K562 (cell line): ENCODE data around the gene CTDNEP1. TPM values are rescaled to one million over a fixed set of nuclear protein-coding genes. Genes with fewer than 3 reads are reported as not detected.

Source experiments
- ATAC-seq: fragments of 200-7000 bp; cut with Tn5 transposase; 3 replicates; pipeline ENCODE4 v1.9.1; 2020; ENCODE audit warnings: moderate library complexity
- BruUV-seq: library from RNA; stranded (reverse); fragments of 400-500 nt; replicated peaks from 2 replicates; lab custom pipeline; 2021; lab: Mats Ljungman, UMichigan
- CTCF ChIA-PET: fragments of 300-600 bp; formaldehyde crosslinking; extraction: SDS; loops from one replicate; lab custom pipeline; 2021; ENCODE audit warnings: low intra/inter-chr PET ratio; lab: Yijun Ruan, JAX
- POLR2A ChIA-PET: fragments of 300-600, 350-650 bp; sonication (Branson Sonifier 250); formaldehyde crosslinking; extraction: SDS; loops from one replicate; lab custom pipeline; 2021; ENCODE audit warnings: antibody characterized with exemption, inconsistent platforms; lab: Yijun Ruan, JAX
- DNase-seq, 4 experiments: peaks; one replicate each; pipeline versions ENCODE4 v3.0.0 to v3.0.0-alpha.2; 2011 to 2018; ENCODE audit warnings: low spot score in 3 of 4, mixed read lengths in 3 of 4; ENCODE audit errors: extremely low read depth in 1 of 4
- FAIRE-seq: peaks from 2 replicates; lab custom pipeline; 2011; peaks lifted over from hg19 to GRCh38; lab: Jason Lieb, UNC
- H2AFZ ChIP-seq: 2 replicates; pipeline ENCODE4 v1.6.0; 2011; ENCODE audit warnings: low read depth, low read length, control low read depth, inconsistent platforms
- H3K27ac ChIP-seq: fragments of 200-600 bp; 3 replicates; pipeline ENCODE4 v1.8.0; 2011; ENCODE audit warnings: low read depth, mild to moderate bottlenecking, control low read depth, inconsistent platforms, low read length, moderate library complexity, mixed read lengths; ENCODE audit errors: extremely low read depth
- H3K27me3 ChIP-seq, 2 experiments: fragments of 300-600 bp in 1 of 2; 2 replicates in 1 of 2; 3 replicates in 1 of 2; pipeline versions ENCODE4 v1.6.0 to v1.8.0; 2011; ENCODE audit warnings: inconsistent platforms in 2 of 2, low read length in 2 of 2, mild to moderate bottlenecking in 1 of 2, mixed read lengths in 1 of 2, moderate library complexity in 1 of 2; ENCODE audit not compliant: control insufficient read depth in 2 of 2, insufficient read depth in 2 of 2
- H3K36me3 ChIP-seq: fragments of 300-600 bp; 3 replicates; pipeline ENCODE4 v1.8.0; 2011; ENCODE audit warnings: mild to moderate bottlenecking, low read length, inconsistent platforms; ENCODE audit not compliant: control insufficient read depth, insufficient read depth
- H3K4me1 ChIP-seq, 2 experiments: fragments of 200-600 bp in 1 of 2; replicated peaks in 1 of 2; 2 replicates in 1 of 2; 3 replicates in 1 of 2; pipeline versions ENCODE4 v1.5.1 to v1.8.0; 2011; ENCODE audit warnings: inconsistent platforms in 2 of 2, low read length in 2 of 2, mild to moderate bottlenecking in 1 of 2, mixed read lengths in 1 of 2, moderate library complexity in 1 of 2; ENCODE audit not compliant: control insufficient read depth in 2 of 2, insufficient read depth in 2 of 2
- H3K4me2 ChIP-seq: 2 replicates; pipeline ENCODE4 v1.6.1; 2011; ENCODE audit warnings: low read length, control low read depth, inconsistent platforms, mixed read lengths; ENCODE audit not compliant: insufficient read depth
- H3K4me3 ChIP-seq: fragments of 200-600 bp; sonication (generic), shearing (Covaris generic); 2 replicates; pipeline ENCODE4 v1.5.1; 2016; ENCODE audit warnings: control low read depth, inconsistent platforms
- H3K79me2 ChIP-seq: fragments of 200-600 bp; 3 replicates; pipeline ENCODE4 v1.8.0; 2011; ENCODE audit warnings: low read length, inconsistent platforms; ENCODE audit not compliant: control insufficient read depth, insufficient read depth
- H3K9ac ChIP-seq, 2 experiments: 2 replicates each; pipeline versions ENCODE4 v1.6.0 to v1.6.1; 2011; ENCODE audit warnings: low read depth in 2 of 2, low read length in 2 of 2, control low read depth in 1 of 2, inconsistent platforms in 1 of 2, mild to moderate bottlenecking in 1 of 2, mixed read lengths in 1 of 2; ENCODE audit not compliant: insufficient read depth in 1 of 2
- H3K9me1 ChIP-seq: one replicate; pipeline ENCODE4 v1.6.0; 2011; ENCODE audit warnings: inconsistent platforms, mild to moderate bottlenecking, low read length, moderate library complexity; ENCODE audit not compliant: control insufficient read depth, insufficient read depth
- H3K9me3 ChIP-seq: replicated peaks from 2 replicates; pipeline ENCODE4 v1.5.1; 2011; ENCODE audit warnings: low read depth, low read length, inconsistent platforms; ENCODE audit not compliant: control insufficient read depth, insufficient read depth
- H4K20me1 ChIP-seq: replicated peaks from 2 replicates; pipeline ENCODE4 v1.6.1; 2011; ENCODE audit warnings: low read length, inconsistent platforms, mixed read lengths; ENCODE audit not compliant: control insufficient read depth, insufficient read depth
- CAMTA2 ChIP-seq: fragments of 250-450 bp; sonication (Bioruptor Pico); conservative IDR thresholded peaks from 2 replicates; pipeline ENCODE4 v1.5.1; 2022
- CREBBP ChIP-seq: IDR thresholded peaks from one replicate; pipeline ENCODE4 v1.6.1; 2012; ENCODE audit warnings: low read depth, mild to moderate bottlenecking, control low read depth, inconsistent platforms, low read length
- ELF4 ChIP-seq: fragments of 450-650 bp; formaldehyde crosslinking; IDR thresholded peaks from 2 replicates; pipeline ENCODE4 v1.4.0; 2022; ENCODE audit warnings: missing genetic modification characterization
- FOSL1 ChIP-seq: fragments of 200-800 bp; sonication (Bioruptor generic); conservative IDR thresholded peaks from 2 replicates; pipeline ENCODE4 v1.6.1; 2016; ENCODE audit warnings: missing genetic modification characterization, missing compliant biosample characterization
- GABPA ChIP-seq: fragments of 200-800 bp; sonication (Bioruptor generic); conservative IDR thresholded peaks from 2 replicates; pipeline ENCODE4 v1.6.1; 2016; ENCODE audit warnings: low read depth, missing genetic modification characterization, missing compliant biosample characterization
- GTF2B ChIP-seq: IDR thresholded peaks from 2 replicates; pipeline ENCODE4 v1.6.1; 2011; ENCODE audit not compliant: insufficient read length; ENCODE audit errors: extremely low read depth
- HMG20A ChIP-seq: fragments of 450-650 bp; formaldehyde crosslinking; conservative IDR thresholded peaks from 2 replicates; pipeline ENCODE4 v1.4.0; 2020; ENCODE audit warnings: mild to moderate bottlenecking, mixed read lengths
- MCM7 ChIP-seq, 2 experiments: fragments of 450-650 bp; IDR thresholded peaks; 2 replicates each; pipeline ENCODE4 v1.6.1; 2016 to 2018
- MIER1 ChIP-seq: fragments of 450-650 bp; IDR thresholded peaks from 2 replicates; pipeline ENCODE4 v1.6.1; 2016; ENCODE audit warnings: antibody characterized with exemption, mild to moderate bottlenecking, low read depth
- NBN ChIP-seq: fragments of 450-650 bp; IDR thresholded peaks from 2 replicates; pipeline ENCODE4 v1.6.1; 2016; ENCODE audit warnings: low read depth, mild to moderate bottlenecking
- NR2C2 ChIP-seq, 2 experiments: fragments of 200-800 bp in 1 of 2; sonication (Bioruptor generic) in 1 of 2; sonication (generic) in 1 of 2; formaldehyde crosslinking in 1 of 2; IDR thresholded peaks; 2 replicates each; pipeline versions ENCODE4 v1.6.1 to v1.8.0; 2016 to 2022; ENCODE audit warnings: mild to moderate bottlenecking in 1 of 2, missing compliant biosample characterization in 1 of 2, missing genetic modification characterization in 1 of 2, missing genetic modification reagents in 1 of 2
- SMARCA4 ChIP-seq: fragments of 450-650 bp; IDR thresholded peaks from 2 replicates; pipeline ENCODE4 v1.6.1; 2016
- ZNF224 ChIP-seq: sonication (generic); formaldehyde crosslinking; IDR thresholded peaks from 2 replicates; pipeline ENCODE4 v1.8.0; 2022; ENCODE audit warnings: mild to moderate bottlenecking, missing genetic modification reagents
- ZNF263 ChIP-seq: sonication (generic); formaldehyde crosslinking; IDR thresholded peaks from 2 replicates; pipeline ENCODE4 v1.8.0; 2022; ENCODE audit warnings: mild to moderate bottlenecking, missing genetic modification reagents, borderline replicate concordance
- ZNF436 ChIP-seq: fragments of 250-450, 450-650 bp; sonication (Bioruptor Pico); formaldehyde crosslinking; IDR thresholded peaks from 2 replicates; pipeline ENCODE4 v1.7.0; 2020; ENCODE audit warnings: mild to moderate bottlenecking
- ZNF830 ChIP-seq: fragments of 250-450 bp; sonication (Bioruptor Pico); IDR thresholded peaks from 2 replicates; pipeline ENCODE4 v1.5.0; 2021; ENCODE audit warnings: mild to moderate bottlenecking
- WGBS: fragments of 100-300 bp; shearing (Covaris generic); methylation state at CpG from one replicate; pipeline ENCODE4 v1.1.6; 2016; ENCODE audit warnings: low coverage, mixed read lengths; ENCODE audit not compliant: insufficient coverage; ENCODE audit errors: missing lambda C conversion rate; 5-methylcytosine and 5-hydroxymethylcytosine counted together
- in situ Hi-C: fragments of 300-500 bp; cut with MboI; formaldehyde crosslinking; loops from 4 replicates; pipeline ENCODE4 v1.15.0; 2018; ENCODE audit warnings: inconsistent platforms, mixed read lengths
- intact Hi-C: fragments of 100-400 bp; cut with micrococcal nuclease; formaldehyde crosslinking; loops from 2 replicates; pipeline ENCODE4 v1.14.2; 2022
- polyA plus RNA-seq, 8 experiments: library from polyadenylated mRNA; depleted of rRNA in 4 of 8; stranded (reverse) in 5 of 8; unstranded in 3 of 8; fragments of >200 nt; fragmentation: Nextera tagmentation in 2 of 8; fragmentation: Illumina TruSeq in 1 of 8; extraction: Ambion mirVana in 2 of 8; extraction: Trizol in 1 of 8; gene quantifications; 2 replicates each; pipeline versions ENCODE4 v1.2.1 to v1.2.3, GENCODE V29; 2011 to 2014; ENCODE audit warnings: inconsistent platforms in 1 of 8, missing spikeins in 1 of 8
- total RNA-seq, 7 experiments: library from RNA; depleted of rRNA in 6 of 7; stranded (reverse); fragments of >200 nt in 6 of 7; fragmentation: Illumina TruSeq in 2 of 7; extraction: Trizol in 2 of 7; gene quantifications; 2 replicates each; pipeline versions ENCODE4 v1.2.1 to v1.2.3, GENCODE V29; 2011 to 2021; ENCODE audit warnings: low replicate concordance in 1 of 7
- TF ChIP-seq, protein P1 (sequence below): sonication (generic); formaldehyde crosslinking; IDR thresholded peaks from 2 replicates; pipeline ENCODE4 v1.4.0; 2020; ENCODE audit warnings: mild to moderate bottlenecking, missing genetic modification reagents
- TF ChIP-seq, protein P2 (sequence below): fragments of 250-450 bp; sonication (Bioruptor Pico); IDR thresholded peaks from 2 replicates; pipeline ENCODE4 v1.4.0; 2020

Gene CTDNEP1
- total and polyA plus RNA-seq, 9 of the 15 experiments (the other 6 are each of a cell fraction or from before 2014, with no cell fraction given), result 10.7 to 150 (median 28.5) TPM

DNA sequence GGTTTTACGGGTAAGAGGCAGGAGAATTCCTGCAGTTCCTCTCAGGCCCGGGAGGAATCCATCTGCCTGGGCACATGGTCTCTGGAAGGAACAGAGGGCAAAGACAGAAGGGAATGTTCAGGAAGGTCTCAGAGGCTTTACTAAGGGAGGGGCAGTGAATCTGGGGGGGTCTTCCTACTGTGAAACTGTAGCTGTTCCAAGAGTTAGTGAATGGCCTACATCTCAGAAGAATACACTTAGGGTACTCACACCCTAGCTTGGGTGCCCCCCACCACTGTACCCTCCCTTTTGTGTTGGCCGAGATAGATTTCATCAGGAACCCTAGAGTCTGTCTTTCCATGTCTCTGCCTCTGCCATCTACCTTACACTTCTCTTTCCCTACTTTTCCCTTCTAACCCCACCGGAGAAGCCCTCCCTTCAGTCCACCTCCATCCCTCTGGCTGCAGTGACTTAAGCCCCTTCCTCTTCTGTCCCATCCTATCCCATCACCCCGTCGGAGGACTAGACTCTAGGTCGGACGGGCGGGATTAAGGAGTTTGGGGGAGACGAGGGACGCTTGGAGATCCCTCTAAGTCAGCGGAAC lies 32.2 kb downstream of the CTDNEP1 start:
- H4K20me1 ChIP-seq, result peaks cover 6% of the 10 kb centered on the region
- H3K9ac ChIP-seq, result peak overlapping the region; percentile 90 to 99
- no peaks in the 10 kb centered on the region for H3K27me3 ChIP-seq
- H3K4me1 ChIP-seq, result peaks cover 40 to 56% of the 10 kb centered on the region in 2 experiments
- H3K27ac ChIP-seq, result peak overlapping the region; percentile 90
- H3K4me3 ChIP-seq, result peak overlapping the region; percentile 87
- no peaks in the 10 kb centered on the region for H3K9me3 ChIP-seq
- FAIRE-seq, result no peak
- in situ Hi-C loops (no loop called here), intact Hi-C loops (no loop called here)
- H3K9me1 ChIP-seq, result peaks cover 6% of the 10 kb centered on the region
- ATAC-seq, result no peak; the same call in 2 of the 3 replicates
- CTCF ChIA-PET, result no interaction called here
- BruUV-seq, result no TSS peak
- H3K79me2 ChIP-seq, result peaks cover 42% of the 10 kb centered on the region
- DNase-seq, result no peak
- 15% methylated on average over 12 of the region's 12 CpGs for WGBS
- POLR2A ChIA-PET, result interaction anchor here (0.5 to 7.7 kb wide), 9 partner anchors 11 to 318 kb away, joined by 3 to 73 read pairs (median 3); partner anchors contain the start of genes DVL2, GABARAP, PHF23 and SLC16A13
- peaks cover 39% of the 10 kb centered on the region; the same call in 2 of the 3 replicates for H3K36me3 ChIP-seq
- peak overlapping the region; percentile 94 for H2AFZ ChIP-seq
- H3K4me2 ChIP-seq, result peak overlapping the region; percentile 93
- TF ChIP-seq ZNF830 (CRISPR knock-in tag), result no peak
- 0 out of 2 replicates have a peak, but pooled peaks have one; percentile 5 for TF ChIP-seq ZNF436
- no peak for TF ChIP-seq GTF2B
- TF ChIP-seq SMARCA4, result no peak
- TF ChIP-seq MCM7 (IDR thresholded peaks at IDR 0.05), result no peak
- TF ChIP-seq HMG20A (CRISPR knock-in tag), result no peak
- TF ChIP-seq MIER1, result no peak
- peak; percentile 49; the same call in 1 of the 2 replicates for TF ChIP-seq NR2C2 (CRISPR knock-in tag; IDR thresholded peaks at IDR 0.05)
- TF ChIP-seq NR2C2 (tag; IDR thresholded peaks at IDR 0.05), result no peak
- TF ChIP-seq ELF4 (CRISPR knock-in tag), result 0 out of 2 replicates have a peak, but pooled peaks have one; percentile 17
- TF ChIP-seq, protein P1, sequence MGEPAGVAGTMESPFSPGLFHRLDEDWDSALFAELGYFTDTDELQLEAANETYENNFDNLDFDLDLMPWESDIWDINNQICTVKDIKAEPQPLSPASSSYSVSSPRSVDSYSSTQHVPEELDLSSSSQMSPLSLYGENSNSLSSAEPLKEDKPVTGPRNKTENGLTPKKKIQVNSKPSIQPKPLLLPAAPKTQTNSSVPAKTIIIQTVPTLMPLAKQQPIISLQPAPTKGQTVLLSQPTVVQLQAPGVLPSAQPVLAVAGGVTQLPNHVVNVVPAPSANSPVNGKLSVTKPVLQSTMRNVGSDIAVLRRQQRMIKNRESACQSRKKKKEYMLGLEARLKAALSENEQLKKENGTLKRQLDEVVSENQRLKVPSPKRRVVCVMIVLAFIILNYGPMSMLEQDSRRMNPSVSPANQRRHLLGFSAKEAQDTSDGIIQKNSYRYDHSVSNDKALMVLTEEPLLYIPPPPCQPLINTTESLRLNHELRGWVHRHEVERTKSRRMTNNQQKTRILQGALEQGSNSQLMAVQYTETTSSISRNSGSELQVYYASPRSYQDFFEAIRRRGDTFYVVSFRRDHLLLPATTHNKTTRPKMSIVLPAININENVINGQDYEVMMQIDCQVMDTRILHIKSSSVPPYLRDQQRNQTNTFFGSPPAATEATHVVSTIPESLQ (CRISPR knock-in tag), result no peak
- TF ChIP-seq FOSL1 (tag), result no peak
- TF ChIP-seq ZNF263, result 0 out of 2 replicates have a peak, but pooled peaks have one; percentile 20
- TF ChIP-seq, protein P2, sequence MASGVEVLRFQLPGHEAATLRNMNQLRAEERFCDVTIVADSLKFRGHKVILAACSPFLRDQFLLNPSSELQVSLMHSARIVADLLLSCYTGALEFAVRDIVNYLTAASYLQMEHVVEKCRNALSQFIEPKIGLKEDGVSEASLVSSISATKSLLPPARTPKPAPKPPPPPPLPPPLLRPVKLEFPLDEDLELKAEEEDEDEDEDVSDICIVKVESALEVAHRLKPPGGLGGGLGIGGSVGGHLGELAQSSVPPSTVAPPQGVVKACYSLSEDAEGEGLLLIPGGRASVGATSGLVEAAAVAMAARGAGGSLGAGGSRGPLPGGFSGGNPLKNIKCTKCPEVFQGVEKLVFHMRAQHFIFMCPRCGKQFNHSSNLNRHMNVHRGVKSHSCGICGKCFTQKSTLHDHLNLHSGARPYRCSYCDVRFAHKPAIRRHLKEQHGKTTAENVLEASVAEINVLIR (CRISPR knock-in tag), result no peak
- TF ChIP-seq CREBBP, result no peak
- TF ChIP-seq ZNF224 (CRISPR knock-in tag), result no peak
- TF ChIP-seq CAMTA2 (CRISPR knock-in tag), result no peak
- 0 out of 2 replicates have a peak, but pooled peaks have one; percentile 1 for TF ChIP-seq GABPA (tag)
- TF ChIP-seq NBN, result peak; percentile 40; the same call in 1 of the 2 replicates
